HL-60 (cell line): Measurements from ENCODE around the gene PHLDA2.

Experiments
- DNase-seq, 2 experiments: peaks; one replicate each; pipeline ENCODE4 v3.0.0-alpha.2; 2010 to 2020; ENCODE audit warnings: low read depth in 1 of 2, low spot score in 1 of 2
- H3K27ac ChIP-seq: fragments of 250-450 bp; sonication (Bioruptor Pico); replicated peaks from 2 replicates; pipeline ENCODE4 v1.5.1; 2020; ENCODE audit warnings: mild to moderate bottlenecking, moderate library complexity
- H3K27me3 ChIP-seq: fragments of 250-450 bp; sonication (Bioruptor Pico); 2 replicates; pipeline ENCODE4 v1.5.1; 2021; ENCODE audit warnings: mild to moderate bottlenecking, moderate library complexity; ENCODE audit not compliant: insufficient read depth, poor library complexity, severe bottlenecking
- H3K4me3 ChIP-seq: replicated peaks from 2 replicates; pipeline ENCODE4 v1.5.1; 2011; ENCODE audit warnings: mild to moderate bottlenecking, control low read depth, low read length; ENCODE audit not compliant: insufficient read depth
- GABPA ChIP-seq: IDR thresholded peaks from 2 replicates; pipeline ENCODE4 v1.6.1; 2012; ENCODE audit warnings: low read depth
- POLR2AphosphoS5 ChIP-seq: IDR thresholded peaks from 2 replicates; pipeline ENCODE4 v1.6.1; 2012; ENCODE audit warnings: low read depth
- SPI1 ChIP-seq: IDR thresholded peaks from 2 replicates; pipeline ENCODE4 v1.6.1; 2012; ENCODE audit warnings: low read depth, mild to moderate bottlenecking, borderline replicate concordance
- TF ChIP-seq, protein P1 (sequence below): IDR thresholded peaks from 2 replicates; pipeline ENCODE4 v1.6.1; 2012; ENCODE audit warnings: low read depth; ENCODE audit not compliant: insufficient replicate concordance
- TF ChIP-seq, protein P2 (sequence below): IDR thresholded peaks from one replicate; pipeline ENCODE4 v1.5.1; 2011; ENCODE audit warnings: low read length, control low read depth, inconsistent platforms; ENCODE audit not compliant: insufficient read depth

The PHLDA2 gene

DNA sequence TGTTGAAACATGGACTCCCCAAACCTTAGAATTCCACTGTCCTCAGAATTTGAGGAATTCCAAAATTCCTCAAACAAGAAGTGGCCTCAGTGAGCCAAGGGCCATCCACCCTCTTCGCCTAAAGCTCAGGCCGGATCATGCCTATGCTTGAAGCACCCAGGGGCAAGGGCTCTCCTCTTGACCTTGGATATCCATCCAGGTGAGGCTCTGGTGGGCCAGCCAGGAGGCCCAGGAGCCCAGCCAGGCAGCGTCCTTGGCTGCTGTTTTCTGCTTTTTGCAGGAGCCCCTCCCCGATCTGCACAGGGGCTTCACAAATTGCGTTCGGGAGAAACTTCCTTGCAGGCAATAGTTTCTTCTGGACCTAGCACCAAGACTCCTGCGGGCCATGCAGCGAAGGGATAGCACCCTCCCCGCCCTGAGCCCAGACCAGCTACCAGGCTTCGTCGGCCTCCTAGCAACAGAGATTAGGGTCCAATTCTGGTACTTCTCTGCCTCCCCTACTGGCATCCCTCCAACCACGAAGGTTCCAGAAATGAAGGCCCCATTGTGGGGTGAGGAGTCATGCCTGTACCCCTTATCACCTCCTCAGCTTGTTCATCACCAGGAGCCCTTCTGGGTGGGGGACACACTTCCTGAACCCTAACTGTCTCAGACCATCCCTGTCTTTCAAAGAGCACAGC lies 2.0 kb downstream of the PHLDA2 start:
- peaks cover 31% of the 10 kb centered on the region for H3K27me3 ChIP-seq
- H3K4me3 ChIP-seq: no peak overlapping the region
- H3K27ac ChIP-seq: no peak overlapping the region
- TF ChIP-seq POLR2AphosphoS5 (no peak), SPI1 (no peak), GABPA (no peak)
- TF ChIP-seq, protein P1, sequence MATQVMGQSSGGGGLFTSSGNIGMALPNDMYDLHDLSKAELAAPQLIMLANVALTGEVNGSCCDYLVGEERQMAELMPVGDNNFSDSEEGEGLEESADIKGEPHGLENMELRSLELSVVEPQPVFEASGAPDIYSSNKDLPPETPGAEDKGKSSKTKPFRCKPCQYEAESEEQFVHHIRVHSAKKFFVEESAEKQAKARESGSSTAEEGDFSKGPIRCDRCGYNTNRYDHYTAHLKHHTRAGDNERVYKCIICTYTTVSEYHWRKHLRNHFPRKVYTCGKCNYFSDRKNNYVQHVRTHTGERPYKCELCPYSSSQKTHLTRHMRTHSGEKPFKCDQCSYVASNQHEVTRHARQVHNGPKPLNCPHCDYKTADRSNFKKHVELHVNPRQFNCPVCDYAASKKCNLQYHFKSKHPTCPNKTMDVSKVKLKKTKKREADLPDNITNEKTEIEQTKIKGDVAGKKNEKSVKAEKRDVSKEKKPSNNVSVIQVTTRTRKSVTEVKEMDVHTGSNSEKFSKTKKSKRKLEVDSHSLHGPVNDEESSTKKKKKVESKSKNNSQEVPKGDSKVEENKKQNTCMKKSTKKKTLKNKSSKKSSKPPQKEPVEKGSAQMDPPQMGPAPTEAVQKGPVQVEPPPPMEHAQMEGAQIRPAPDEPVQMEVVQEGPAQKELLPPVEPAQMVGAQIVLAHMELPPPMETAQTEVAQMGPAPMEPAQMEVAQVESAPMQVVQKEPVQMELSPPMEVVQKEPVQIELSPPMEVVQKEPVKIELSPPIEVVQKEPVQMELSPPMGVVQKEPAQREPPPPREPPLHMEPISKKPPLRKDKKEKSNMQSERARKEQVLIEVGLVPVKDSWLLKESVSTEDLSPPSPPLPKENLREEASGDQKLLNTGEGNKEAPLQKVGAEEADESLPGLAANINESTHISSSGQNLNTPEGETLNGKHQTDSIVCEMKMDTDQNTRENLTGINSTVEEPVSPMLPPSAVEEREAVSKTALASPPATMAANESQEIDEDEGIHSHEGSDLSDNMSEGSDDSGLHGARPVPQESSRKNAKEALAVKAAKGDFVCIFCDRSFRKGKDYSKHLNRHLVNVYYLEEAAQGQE: no peak
- TF ChIP-seq, protein P2, sequence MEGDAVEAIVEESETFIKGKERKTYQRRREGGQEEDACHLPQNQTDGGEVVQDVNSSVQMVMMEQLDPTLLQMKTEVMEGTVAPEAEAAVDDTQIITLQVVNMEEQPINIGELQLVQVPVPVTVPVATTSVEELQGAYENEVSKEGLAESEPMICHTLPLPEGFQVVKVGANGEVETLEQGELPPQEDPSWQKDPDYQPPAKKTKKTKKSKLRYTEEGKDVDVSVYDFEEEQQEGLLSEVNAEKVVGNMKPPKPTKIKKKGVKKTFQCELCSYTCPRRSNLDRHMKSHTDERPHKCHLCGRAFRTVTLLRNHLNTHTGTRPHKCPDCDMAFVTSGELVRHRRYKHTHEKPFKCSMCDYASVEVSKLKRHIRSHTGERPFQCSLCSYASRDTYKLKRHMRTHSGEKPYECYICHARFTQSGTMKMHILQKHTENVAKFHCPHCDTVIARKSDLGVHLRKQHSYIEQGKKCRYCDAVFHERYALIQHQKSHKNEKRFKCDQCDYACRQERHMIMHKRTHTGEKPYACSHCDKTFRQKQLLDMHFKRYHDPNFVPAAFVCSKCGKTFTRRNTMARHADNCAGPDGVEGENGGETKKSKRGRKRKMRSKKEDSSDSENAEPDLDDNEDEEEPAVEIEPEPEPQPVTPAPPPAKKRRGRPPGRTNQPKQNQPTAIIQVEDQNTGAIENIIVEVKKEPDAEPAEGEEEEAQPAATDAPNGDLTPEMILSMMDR: no peak
- no peak for DNase-seq

DNA sequence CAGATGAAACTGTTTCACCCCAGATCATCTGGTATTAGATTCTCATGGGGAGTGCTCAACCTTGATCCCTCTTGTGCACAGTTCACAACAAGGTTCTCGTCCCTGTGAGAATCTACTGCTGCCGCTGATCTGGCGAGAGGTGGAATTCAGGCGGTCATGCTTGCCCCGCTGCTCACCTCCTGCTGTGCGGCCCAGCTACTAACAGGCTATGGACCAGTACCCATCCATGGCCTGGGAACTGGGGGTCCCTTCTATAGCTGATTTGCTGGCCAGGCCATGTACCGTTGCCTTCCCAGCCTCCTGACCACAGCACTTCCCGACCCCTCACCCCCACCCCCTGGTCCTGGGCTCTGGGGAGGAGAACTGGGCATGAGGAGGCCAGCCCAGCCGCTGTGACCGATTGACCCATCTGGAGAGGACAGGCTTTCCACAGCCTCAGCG lies 2.6 kb downstream of the PHLDA2 start:
- Histone ChIP-seq H3K27ac (no peak overlapping the region), H3K4me3 (no peak overlapping the region), H3K27me3 (peaks cover 31% of the 10 kb centered on the region)
- TF ChIP-seq, protein P2: no peak
- TF ChIP-seq SPI1: no peak
- TF ChIP-seq POLR2AphosphoS5: no peak
- TF ChIP-seq GABPA: no peak
- TF ChIP-seq, protein P1: no peak
- no peak for DNase-seq

DNA sequence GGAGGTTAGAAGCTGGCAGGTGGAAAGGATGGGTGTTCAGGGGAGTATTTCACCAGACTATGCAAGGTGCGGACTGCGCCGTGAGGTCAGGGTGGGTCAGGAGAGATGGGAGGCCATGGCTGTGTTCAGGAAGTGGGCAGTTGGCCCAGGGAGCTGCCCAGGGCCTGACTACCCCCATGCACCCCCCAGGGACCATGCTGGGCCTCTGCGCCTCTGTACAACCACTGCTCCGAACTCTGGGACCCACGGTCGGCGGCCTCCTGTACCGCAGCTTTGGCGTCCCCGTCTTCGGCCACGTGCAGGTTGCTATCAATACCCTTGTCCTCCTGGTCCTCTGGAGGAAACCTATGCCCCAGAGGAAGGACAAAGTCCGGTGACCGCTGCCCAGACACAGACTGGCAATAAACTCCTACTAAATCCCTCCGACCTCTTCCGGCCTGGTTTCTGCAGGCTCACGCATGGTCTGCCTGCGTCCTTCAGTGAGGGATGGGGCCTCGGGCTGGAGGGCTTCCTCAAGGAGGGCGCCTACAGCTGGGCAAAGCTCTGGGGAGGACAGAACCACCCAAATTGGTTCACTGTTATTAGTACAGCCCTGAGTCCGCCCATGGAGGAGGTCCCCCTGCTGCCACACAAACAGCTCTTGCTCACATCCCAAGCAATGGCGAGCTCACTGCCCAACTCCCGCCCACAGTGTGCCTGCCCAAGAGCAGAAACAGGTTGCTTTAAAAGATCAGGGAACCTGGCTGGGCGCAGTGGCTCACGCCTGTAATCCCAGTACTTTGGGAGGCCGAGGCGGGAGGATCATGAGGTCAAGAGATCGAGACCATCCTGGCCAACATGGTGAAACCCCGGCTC lies 4.2 kb downstream of the PHLDA2 start:
- no peak for DNase-seq
- peaks cover 31% of the 10 kb centered on the region for H3K27me3 ChIP-seq
- no peak overlapping the region for H3K4me3 ChIP-seq
- H3K27ac ChIP-seq: no peak overlapping the region
- TF ChIP-seq, protein P1: no peak
- TF ChIP-seq GABPA: no peak
- no peak for TF ChIP-seq POLR2AphosphoS5
- TF ChIP-seq SPI1: no peak
